T-helper 1 cell treated with Interleukin-12 subunit alpha and Interleukin-12 subunit beta and Interleukin-4 antibody, amounts not matched to agents 30 μg/mL and 1 μg/mL, for 36 hours (primary cell): ENCODE results near the gene FZD4.
"Not testable (repeated sequence)": the region's sequence is repeated elsewhere in the genome, so short reads cannot be mapped to it uniquely, and the experiment has no call there.

Experiments
- H3K27ac Mint-ChIP-seq: one replicate; pipeline ENCODE4 v1.8.0; 2021; ENCODE audit warnings: mild to moderate bottlenecking, mixed read lengths
- H3K27me3 Mint-ChIP-seq: one replicate; pipeline ENCODE4 v1.8.0; 2021; ENCODE audit warnings: low read depth, mixed read lengths
- H3K36me3 Mint-ChIP-seq: one replicate; pipeline ENCODE4 v1.8.0; 2021; ENCODE audit warnings: low read depth, mixed read lengths
- H3K4me1 Mint-ChIP-seq: one replicate; pipeline ENCODE4 v1.8.0; 2021; ENCODE audit warnings: low read depth, mixed read lengths
- H3K4me3 Mint-ChIP-seq: one replicate; pipeline ENCODE4 v1.8.0; 2021; ENCODE audit warnings: mild to moderate bottlenecking, moderate library complexity, mixed read lengths
- H3K9me3 Mint-ChIP-seq: one replicate; pipeline ENCODE4 v1.8.0; 2021; ENCODE audit warnings: mixed read lengths

The FZD4 gene

DNA sequence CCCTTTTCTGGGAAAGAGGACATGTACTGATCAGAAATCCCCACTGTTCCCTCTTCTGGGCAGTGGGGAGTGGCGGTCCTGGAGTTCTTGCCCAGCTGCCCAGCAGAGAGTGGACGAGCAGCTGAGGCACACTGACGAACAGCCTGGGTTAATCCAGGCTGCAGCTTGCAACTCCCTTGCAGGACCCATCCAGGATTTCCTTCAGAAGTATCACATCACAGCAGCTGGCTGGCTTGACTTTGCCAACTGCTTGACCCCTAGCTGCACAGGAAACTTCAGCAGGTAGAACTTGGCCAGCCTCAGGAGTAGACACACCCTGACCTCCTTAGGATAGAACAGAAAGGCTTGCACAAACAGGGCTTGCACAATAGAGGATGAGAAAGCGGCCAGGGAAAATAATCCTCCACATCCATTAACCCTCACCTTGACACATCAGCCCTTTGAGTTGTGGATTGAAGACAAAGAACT lies 27.9 kb upstream of the FZD4 start:
- no peaks in the 10 kb centered on the region for H3K36me3 Mint-ChIP-seq
- H3K9me3 Mint-ChIP-seq, result no peaks in the 10 kb centered on the region
- no peak overlapping the region for H3K4me3 Mint-ChIP-seq
- H3K4me1 Mint-ChIP-seq, result no peaks in the 10 kb centered on the region
- H3K27me3 Mint-ChIP-seq, result peaks cover 10% of the 10 kb centered on the region
- H3K27ac Mint-ChIP-seq, result no peak overlapping the region

DNA sequence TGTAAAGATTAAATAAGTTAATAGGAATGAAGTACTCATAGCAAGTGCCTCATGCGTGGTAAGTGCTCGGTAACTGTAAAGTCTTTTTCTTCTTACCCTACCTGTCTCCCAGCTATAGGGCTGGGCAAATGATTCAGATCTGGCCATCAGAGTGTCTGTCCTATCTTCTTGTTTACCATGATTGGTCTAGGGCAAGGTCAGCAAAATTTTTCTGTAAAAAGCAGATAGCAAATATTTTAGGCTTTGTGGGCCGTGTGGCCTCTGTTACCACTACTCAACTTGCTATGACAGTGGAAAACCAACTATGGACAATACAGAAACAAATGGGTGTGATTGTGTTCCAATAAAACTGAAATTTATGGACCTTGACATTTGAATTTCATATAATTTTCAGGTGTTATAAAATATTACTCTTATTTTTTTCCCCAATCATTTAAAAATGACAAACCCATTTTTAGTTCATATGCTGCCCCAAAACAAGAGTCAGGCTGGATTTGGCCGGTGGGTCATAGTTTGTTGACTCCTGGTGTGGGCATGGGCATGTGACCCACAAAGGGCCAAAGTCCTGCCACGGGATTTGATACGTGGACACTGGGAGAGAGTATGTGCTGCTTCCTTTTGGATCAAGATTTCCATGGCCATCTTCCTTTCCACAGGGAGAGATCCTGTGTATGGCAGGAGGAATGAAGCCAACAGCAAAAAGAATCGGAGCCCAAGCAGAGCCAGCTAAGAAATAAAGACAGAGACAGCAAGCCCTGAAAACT lies 26.8 kb upstream of the FZD4 start:
- H3K27me3 Mint-ChIP-seq, result peaks cover 10% of the 10 kb centered on the region
- no peak overlapping the region for H3K4me3 Mint-ChIP-seq
- H3K27ac Mint-ChIP-seq, result no peak overlapping the region
- H3K9me3 Mint-ChIP-seq, result no peaks in the 10 kb centered on the region
- no peaks in the 10 kb centered on the region for H3K4me1 Mint-ChIP-seq
- H3K36me3 Mint-ChIP-seq, result no peaks in the 10 kb centered on the region

DNA sequence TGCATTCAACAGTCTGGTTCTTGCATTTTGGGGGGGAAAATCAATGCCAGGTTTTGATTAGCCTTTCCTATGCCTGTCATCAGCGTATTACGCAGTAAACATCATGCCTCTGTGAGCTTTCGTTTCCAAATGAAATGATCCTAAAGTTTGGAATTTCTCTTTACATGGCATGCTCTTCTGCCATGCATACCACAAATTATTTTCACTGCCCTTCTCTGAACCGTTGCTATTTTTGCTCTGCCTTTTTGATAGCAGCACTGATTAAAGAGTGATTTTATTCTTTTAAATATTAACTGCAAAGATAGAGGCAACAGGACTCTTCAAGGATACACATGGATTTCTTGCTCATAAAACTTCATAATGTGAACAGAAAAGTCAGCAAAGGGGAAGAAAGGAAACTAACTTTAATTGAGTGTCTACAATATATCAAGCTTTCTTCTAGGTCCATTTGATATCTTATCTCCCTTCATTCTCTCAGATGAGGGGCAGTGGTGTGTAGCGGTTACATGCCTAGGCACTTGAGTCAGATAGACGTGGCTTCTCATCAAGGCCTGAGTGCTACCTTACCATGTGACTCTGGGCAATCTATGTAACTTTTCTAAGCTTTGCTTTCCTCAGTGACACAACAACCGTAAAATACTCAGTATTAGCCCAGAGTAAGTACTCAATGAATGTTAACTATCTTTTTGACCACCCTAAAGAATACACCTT lies 25.0 kb upstream of the FZD4 start:
- Mint-ChIP-seq H3K27me3 (peaks cover 10% of the 10 kb centered on the region), H3K27ac (no peak overlapping the region), H3K4me3 (no peak overlapping the region), H3K4me1 (no peaks in the 10 kb centered on the region), H3K36me3 (no peaks in the 10 kb centered on the region), H3K9me3 (no peaks in the 10 kb centered on the region)

DNA sequence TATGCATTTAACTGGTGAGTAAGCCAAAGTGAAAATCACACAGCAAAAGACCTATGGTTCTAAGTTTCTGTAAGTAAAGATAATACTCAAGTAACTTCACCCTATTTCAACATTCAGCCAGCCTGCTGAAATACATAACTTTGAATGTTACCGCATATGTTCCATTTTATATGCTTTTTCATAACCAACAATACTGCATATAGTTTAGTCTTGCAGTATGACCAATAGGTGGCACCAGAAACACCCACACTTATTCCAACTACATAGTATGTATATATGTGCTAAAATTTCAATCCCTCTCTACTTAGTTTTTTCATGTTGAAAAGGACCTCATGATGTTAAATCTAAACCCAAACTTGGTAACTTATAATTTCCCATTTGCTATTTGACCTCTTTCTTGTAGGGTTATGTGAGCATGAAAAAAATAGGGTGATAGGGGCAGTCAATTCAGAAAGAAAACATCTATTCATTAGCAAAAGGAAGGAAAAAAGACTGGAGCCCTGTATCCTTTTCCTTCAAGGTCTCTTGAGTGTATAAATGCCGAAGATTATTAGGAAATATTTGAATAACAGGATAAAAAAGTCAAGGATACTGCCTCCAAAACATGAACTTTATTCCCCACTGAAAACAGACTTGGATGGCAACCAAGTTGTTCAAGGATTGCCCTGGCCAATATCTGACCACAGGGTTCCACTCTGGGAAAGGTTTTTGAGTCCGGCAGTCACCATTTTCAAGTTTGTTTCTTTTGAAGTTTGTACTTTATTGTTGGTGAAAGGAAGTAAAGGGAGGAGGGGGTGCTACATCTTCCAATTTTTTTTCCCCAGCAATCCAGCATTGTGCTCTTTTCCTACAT lies 23.8 kb upstream of the FZD4 start:
- Mint-ChIP-seq H3K36me3 (no peaks in the 10 kb centered on the region), H3K9me3 (no peaks in the 10 kb centered on the region), H3K27ac (no peak overlapping the region), H3K27me3 (peaks cover 10% of the 10 kb centered on the region), H3K4me1 (no peaks in the 10 kb centered on the region), H3K4me3 (no peak overlapping the region)

DNA sequence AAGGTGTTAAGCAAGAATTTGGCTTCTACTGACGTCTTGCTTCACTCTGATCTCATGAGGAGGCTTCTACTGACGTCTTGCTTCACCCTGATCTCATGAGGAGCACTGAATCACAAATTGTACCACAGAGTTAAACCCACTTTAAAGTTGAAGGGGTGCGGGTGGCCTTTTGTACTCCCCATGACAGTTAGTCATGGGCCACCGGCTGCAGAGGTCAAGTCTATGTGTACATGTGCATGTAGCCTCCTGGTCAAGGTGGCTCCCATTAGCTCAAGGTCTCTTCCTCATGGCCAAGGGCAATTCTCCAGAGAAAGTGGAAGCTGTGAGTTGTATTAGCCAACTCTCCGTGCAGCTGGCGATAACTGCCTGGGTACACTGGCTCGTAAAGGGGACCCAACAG lies 23.1 kb upstream of the FZD4 start:
- Mint-ChIP-seq H3K36me3 (no peaks in the 10 kb centered on the region), H3K4me3 (no peak overlapping the region), H3K27ac (no peak overlapping the region), H3K4me1 (no peaks in the 10 kb centered on the region), H3K27me3 (peaks cover 10% of the 10 kb centered on the region), H3K9me3 (peaks cover 7% of the 10 kb centered on the region)

DNA sequence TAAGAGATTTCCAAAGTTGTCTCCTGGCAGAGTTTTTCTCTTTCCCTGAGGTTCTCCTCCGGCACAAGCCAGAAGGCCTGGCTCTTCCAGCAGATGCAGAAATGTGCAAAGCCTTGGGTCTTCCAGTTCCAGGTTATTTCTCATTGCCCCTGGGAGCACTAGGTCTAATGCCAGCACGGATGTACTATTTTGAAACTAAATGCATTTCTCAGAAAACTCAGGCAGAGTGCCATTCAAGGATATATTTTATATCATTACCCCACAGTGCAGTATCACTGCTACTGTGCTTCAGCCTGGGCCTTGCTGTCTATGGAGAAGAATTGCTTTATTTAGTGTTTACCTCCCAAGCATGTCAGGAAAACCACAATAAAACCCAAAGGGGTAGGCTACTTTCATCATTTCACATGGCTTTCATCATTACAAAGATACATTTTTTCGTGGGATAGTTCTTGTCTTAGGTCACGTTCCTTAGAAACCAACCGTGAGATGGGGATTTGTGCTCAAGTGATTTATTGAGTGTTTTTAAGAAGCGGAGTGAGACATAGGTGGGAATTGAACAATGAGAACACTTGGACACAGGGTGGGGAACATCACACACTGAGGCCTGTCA lies 22.4 kb upstream of the FZD4 start:
- H3K27ac Mint-ChIP-seq, result no peak overlapping the region
- H3K27me3 Mint-ChIP-seq, result peaks cover 14% of the 10 kb centered on the region
- peaks cover 14% of the 10 kb centered on the region for H3K9me3 Mint-ChIP-seq
- H3K36me3 Mint-ChIP-seq, result no peaks in the 10 kb centered on the region
- H3K4me1 Mint-ChIP-seq, result no peaks in the 10 kb centered on the region
- no peak overlapping the region for H3K4me3 Mint-ChIP-seq

DNA sequence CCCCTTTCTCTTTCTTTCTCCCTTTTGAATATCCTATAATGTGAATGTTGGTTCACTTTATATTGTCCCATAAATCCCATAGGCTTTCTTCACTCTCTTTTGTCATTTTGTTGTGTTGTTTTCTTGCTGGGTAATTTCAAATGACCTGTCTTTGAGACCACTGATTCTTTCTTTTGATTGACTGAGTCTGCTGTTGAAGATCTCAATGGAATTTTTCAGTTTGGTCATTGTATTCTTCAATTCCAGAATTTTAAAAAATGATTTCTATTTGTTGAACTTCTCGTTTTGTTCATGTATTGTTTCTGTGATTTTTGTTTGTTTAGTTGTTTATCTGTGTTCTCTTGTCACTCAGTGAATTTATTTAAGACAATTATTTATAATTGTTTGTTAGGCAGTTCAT lies 17.5 kb upstream of the FZD4 start:
- H3K4me3 Mint-ChIP-seq, result no peak overlapping the region
- H3K4me1 Mint-ChIP-seq, result no peaks in the 10 kb centered on the region
- H3K27ac Mint-ChIP-seq, result no peak overlapping the region
- peaks cover 14% of the 10 kb centered on the region for H3K9me3 Mint-ChIP-seq
- no peaks in the 10 kb centered on the region for H3K36me3 Mint-ChIP-seq
- H3K27me3 Mint-ChIP-seq, result peaks cover 3% of the 10 kb centered on the region

DNA sequence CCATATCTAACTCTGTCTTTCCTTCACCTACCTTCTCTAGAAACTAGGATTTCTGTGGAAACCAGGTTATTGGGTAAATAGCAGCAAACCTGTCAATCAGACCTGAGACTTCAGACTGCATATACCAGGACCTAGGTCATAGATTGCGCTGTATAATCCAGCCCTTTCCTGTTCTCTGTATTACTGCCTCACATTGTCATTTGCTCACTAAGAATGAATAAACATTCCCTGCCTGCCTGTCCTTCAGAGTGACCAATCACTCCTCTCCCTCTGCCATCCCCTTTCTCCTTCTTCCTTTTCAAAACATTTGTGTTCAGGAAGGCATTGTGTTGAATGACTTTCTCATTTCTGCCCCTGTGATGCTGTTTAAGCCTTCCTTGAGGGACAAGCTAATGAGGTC lies 14.1 kb upstream of the FZD4 start:
- Mint-ChIP-seq H3K36me3 (no peaks in the 10 kb centered on the region), H3K4me1 (no peaks in the 10 kb centered on the region), H3K27me3 (peaks cover 12% of the 10 kb centered on the region), H3K9me3 (peaks cover 14% of the 10 kb centered on the region), H3K27ac (no peak overlapping the region), H3K4me3 (no peak overlapping the region)

DNA sequence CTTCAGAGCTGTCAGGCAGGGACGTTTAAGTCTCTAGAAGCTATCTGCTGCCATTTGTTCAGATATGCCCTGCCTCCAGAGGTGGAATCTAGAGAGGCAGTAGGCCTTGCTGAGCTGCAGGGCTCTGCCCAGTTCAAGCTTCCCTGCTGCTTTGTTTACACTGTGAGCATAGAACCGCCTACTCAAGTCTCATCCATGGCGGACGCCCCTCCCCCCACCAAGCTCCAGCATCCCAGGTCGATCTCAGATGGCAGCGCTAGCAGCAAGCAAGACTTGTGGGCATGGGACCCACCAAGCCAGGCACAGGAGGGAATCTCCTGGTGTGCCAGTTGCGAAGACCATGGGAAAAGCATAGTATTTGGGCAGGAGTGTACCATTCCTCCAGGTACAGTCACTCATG lies 12.4 kb upstream of the FZD4 start:
- not testable (repeated sequence) for H3K4me3 Mint-ChIP-seq, H3K27ac Mint-ChIP-seq, H3K36me3 Mint-ChIP-seq, H3K4me1 Mint-ChIP-seq, H3K9me3 Mint-ChIP-seq
- H3K27me3 Mint-ChIP-seq, result peaks cover 20% of the 10 kb centered on the region

DNA sequence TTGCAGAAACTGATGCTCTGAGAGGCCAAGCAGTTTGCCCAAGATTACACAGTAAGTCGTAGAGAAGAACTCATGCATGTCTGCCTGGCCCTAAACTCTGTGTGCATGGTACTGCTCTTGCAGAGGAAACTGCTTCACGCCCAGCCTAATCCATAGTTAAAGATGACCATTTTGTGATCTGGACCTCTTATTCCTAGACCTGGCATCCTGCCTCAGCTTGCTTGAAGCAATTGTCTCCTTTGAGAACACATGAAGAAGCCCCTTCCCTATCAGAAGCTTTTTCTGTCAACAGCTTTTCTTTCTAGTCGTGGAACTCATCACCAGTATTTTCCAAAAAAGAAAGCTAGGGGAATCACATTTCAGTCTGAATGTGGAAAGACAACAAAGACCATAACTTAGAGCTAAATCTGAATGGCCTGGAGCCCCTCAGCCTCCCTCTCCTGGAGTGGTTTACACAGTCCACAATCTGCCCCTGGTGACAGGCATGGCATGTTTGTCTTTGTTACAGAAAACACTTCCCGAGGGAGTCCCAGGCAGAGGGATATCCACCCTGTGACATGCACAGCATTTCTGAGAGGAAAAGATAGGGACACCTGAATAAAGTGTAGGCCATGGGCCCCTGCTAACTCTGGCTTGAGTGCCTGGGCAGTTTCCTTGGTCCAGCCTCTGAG lies 2.9 kb upstream of the FZD4 start:
- Mint-ChIP-seq H3K27me3 (peaks cover 61% of the 10 kb centered on the region), H3K4me1 (peaks cover 13% of the 10 kb centered on the region), H3K9me3 (no peaks in the 10 kb centered on the region), H3K27ac (no peak overlapping the region), H3K36me3 (no peaks in the 10 kb centered on the region), H3K4me3 (no peak overlapping the region)

DNA sequence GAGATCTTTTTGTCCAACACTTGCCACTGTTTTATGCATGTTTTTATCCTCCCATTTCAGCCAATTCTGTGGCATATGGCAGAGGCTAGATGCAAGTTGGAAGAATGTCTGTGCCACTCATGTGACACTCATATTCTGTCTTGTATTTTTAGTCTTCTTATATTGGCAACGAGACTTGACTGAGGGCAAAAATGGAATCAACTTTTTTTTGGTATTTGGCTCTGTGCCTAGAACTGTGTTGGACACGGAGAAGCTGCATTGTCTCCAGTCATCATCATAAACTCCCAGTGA lies 1.7 kb upstream of the FZD4 start:
- no peak overlapping the region for H3K4me3 Mint-ChIP-seq

DNA sequence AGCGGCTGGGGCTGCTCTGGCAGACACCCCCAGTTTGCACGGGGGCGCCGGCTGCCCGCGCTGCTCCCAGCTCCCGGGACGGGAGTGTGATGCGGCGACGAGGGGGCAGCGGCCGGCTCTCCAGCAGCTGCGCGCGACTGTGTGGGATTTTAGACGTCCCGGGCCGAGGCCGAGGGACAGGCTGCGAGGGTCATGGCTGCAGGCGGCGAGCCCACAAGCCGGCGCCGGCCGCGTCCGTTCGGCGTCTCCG lies 159 bp downstream of the FZD4 start:
- H3K27ac Mint-ChIP-seq, result no peak overlapping the region
- peaks cover 13% of the 10 kb centered on the region for H3K4me1 Mint-ChIP-seq
- peaks cover 84% of the 10 kb centered on the region for H3K27me3 Mint-ChIP-seq

More for the DNA sequence above, 1.7 kb upstream of the FZD4 start:
- Mint-ChIP-seq H3K4me1 (peaks cover 13% of the 10 kb centered on the region), H3K27me3 (peaks cover 73% of the 10 kb centered on the region), H3K9me3 (no peaks in the 10 kb centered on the region), H3K27ac (no peak overlapping the region), H3K36me3 (no peaks in the 10 kb centered on the region)

DNA sequence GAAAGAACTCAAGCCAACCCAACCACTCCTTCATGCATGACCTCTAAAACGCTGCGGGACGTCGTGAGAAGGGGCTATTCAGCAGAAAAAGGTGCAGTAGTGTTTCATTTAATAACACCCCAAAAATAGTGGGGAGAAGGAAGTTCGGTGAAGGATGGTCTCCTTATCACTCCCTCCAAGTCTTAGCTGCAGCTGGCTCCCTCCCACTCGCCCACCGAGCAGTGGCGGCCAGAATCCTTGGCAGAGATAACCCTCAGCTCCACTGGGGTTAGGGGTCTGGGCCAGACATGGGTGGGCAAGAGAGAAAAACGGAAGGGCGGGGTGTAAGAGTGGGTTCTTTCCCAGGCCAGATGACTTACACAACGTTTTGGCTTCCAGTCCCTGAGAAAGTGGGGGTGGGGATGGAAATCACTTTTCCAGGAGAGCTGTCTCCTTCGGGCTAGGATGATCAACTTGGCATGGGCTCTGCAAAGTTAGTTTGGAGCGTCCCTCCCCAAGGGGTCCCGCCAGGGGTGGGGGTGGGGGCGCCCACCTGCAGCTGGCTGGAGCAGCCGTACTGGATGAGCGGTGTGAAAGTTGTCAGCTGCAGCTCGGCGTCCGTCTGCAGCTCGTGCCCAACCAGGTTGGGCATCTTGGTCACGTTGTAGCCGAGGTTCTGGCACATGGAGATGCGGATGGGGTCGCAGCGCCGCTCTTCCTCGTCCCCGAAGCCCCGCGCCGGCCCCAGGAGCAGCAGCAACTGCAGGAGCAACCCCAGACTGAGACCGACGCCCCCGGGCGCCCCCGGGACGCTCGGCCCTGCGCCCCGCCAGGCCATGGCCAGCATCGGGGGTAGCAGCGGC lies 705 bp downstream of the FZD4 start:
- Mint-ChIP-seq H3K27me3 (peaks cover 80% of the 10 kb centered on the region), H3K27ac (no peak overlapping the region), H3K4me1 (peaks cover 13% of the 10 kb centered on the region), H3K36me3 (no peaks in the 10 kb centered on the region), H3K9me3 (no peaks in the 10 kb centered on the region), H3K4me3 (peak overlapping the region; percentile 66)

More for the DNA sequence above, 159 bp downstream of the FZD4 start:
- no peaks in the 10 kb centered on the region for H3K9me3 Mint-ChIP-seq
- no peaks in the 10 kb centered on the region for H3K36me3 Mint-ChIP-seq
- no peak overlapping the region for H3K4me3 Mint-ChIP-seq
